ENCODE measurements around the gene BATF3.

BATF3 gene

GRCh38 chr1:212703991-212704564 lies 4.4 kb upstream of the BATF3 start:
- no peak for DNase-seq

GRCh38 chr1:212702672-212703071 lies 3.0 kb upstream of the BATF3 start:
- DNase-seq, result no peak

GRCh38 chr1:212701910-212702309 lies 2.3 kb upstream of the BATF3 start:
- no peak for DNase-seq

- DNase-seq, result no peak
Measured at GRCh38 chr1:212700892-212701819, 1.5 kb upstream of the BATF3 start.

DNA sequence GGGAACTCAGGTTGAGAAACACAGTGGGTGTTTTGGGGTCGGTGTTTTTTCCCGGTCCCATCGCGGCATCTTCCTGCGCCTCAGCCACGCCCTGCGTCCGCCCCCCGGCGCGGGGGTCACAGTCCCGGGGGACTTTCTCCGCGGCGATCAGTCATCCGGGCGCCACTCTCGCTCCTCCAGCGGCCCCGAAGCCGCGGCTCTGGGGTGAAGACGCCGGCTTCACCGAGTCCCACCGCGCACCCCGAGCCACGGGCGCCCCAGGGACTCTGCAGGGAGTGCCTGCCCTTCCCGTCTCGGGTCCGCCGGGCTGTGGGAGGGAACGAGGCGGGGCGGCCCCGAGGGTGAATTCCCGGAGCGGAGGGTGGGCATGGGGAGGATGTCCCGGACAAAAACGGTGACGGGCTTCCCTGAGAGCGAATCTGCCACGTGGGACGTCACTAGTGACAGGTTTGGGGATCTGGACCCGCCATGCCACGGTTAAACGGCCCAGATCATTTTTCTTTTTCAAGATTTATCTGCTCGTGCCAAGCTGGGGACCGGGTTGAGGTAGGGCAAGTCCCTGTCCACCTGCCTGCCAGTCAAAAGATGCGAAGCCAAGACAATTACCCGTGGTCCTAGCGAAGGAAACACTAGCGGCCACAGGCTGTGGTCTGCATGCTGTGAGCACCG lies 717 bp upstream of the BATF3 start:
- DNase-seq, result peak; percentile 43

DNA sequence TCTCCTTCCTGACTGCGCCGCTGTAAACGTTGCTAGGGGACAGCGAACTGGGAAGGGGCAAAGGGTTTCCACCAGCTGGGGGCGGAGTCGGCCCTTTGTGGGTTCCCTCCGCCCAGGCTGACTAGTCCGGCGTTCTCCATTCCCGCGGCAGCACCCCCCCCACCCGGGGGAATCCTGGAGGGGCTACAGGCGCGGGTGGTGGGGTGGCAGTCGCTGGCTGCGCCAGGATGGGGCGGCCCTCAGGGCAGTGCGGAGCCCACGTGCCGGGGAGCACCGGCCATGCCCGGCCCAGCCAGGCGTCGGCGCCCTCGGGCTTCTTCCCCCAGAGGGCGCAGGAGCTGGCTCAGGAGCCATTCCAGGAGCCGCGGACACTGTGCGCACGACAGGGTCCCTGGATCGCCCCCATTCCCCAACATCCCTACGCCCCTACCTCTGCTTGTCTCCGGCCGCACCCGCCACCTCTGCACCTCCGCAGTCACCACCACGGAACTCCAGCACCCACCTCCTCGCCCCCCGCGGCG lies 476 bp downstream of the BATF3 start:
- DNase-seq, result peak; percentile 29

- DNase-seq, result no peak
Measured at GRCh38 chr1:212698467-212699103, 1.1 kb downstream of the BATF3 start.

DNA sequence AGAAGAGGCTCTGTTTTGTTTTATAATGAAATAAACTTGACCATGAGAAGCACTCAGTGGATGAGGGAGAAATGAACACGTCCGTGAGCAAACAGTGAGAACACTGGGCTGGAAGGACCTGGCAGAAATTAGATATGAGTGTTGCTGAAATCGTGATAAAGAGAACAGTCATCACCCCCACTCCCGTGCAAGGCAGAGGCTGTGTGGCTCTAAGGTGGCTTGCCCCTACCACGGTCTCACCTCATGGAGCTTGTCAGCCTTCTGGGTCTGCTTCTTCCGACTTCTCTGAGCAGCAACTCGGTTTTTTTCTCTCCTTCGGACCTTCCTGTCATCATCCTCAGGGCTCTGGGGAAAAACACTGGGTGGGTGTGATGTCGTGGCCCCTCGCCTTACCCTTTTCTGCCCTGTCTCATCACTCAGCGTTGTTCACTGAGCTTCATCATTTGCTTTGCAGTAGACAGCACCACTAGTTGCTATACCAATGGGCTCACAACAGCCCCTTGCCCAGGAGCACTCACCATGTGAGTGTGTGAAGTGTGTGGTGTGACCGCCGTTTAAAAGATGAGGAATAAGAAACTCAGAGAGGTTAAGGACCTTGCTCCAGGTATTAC lies 2.8 kb downstream of the BATF3 start:
- DNase-seq, result no peak

- DNase-seq, result no peak
Measured at GRCh38 chr1:212692774-212693644, 6.6 kb downstream of the BATF3 start.

GRCh38 chr1:212691561-212692071 lies 8.0 kb downstream of the BATF3 start:
- DNase-seq, result no peak

DNA sequence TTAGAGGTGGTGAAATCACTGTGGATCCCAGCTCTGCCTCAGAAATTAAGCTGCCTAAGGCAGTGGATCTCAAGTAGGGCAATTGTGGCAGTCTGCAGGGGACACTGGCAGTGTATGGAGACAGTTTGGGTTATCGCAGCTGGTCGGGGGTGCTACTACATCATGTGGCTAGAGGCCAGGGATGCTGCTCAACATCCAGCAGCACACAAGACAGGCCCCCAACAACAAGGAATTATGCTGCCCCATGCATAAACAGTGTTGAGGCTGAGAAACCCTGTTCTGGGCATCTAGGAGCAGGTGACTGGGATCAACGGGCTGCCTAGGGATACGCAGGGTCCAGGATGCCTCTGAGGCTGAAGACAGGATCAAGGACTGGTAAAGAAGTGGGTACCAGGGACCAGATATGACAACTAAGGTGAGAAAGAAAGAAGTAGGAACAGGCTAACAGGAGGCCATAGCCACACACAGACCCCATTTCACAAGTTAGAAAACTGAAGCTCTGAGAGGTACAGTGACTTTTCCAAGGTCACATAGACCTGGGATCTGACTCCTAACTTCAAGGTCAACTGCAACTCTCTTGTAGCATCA lies 8.7 kb downstream of the BATF3 start:
- DNase-seq, result no peak

DNA sequence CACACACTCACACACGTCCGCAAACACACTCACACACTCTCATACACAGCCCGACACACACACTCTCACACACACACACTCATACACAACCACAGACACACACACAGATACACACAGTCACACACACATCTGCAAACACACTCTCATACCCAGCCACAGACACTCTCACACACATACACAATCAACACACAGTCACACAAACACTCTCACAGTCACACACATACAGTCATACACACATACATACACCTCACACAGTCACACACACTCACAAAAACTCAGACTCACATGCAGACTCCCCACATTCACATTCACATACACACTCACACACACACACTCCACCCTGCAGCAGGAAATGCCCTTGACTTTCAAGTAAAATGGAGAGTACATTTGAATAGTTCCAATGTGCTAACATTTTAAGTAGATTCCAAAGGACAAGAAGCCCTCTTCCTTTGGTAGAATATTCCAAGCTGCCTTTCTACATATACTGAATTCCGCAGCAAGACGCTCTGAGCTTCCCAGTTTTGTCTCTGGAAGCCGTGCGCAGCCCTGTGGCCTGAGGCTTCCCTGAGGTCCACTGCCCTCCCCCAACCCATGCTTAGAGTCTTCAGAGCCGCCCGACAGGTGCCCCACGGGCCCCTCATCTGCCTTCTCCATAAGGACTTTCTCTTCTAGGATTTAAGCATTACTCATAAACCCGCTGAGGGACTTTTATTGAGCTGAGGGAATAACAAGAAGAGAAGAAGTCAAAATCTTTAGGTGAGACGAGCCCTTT lies 9.7 kb downstream of the BATF3 start:
- DNase-seq, result no peak

GRCh38 chr1:212689196-212689725 lies 10.4 kb downstream of the BATF3 start:
- DNase-seq, result no peak

- DNase-seq, result no peak
Measured at GRCh38 chr1:212688341-212689047, 11.1 kb downstream of the BATF3 start.

DNA sequence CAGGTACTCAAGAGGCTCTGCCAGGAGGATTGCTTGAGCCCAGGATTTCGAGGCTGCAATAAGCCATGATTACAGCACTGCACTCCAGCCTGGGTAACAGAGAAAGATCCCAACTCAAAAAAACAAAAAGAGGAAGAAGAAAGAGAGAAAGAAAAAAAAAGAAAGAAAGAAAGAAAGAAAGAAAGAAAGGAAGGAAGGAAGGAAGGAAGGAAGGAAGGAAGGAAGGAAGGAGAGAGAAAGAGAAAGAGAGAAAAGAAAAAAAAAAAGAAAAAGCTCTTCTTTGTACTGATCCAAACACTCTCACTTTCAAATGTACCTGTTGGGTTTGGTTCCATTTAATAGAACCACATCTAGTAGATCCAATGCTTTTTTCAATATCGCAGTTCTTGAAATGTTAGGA lies 11.8 kb downstream of the BATF3 start:
- no peak for DNase-seq

DNA sequence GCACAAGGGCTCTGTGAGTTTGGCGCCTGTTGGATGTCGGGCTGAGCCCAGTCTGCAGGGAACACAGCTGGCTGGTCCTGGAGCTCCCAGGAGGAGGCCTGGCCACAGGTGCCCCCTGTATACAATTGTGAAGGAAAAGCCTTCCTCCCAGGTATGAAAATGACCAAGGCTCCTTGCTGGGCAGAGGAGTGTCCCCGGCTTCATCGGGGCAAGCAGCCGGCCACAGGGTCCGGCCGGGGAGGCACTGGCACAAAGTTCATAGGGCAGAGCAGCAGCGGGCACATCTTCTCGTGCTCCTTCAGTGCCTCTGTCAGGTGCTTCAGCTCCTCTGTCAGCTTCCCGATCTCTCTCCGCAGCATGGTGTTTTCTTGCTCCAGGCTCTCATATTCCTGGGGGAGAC lies 13.0 kb downstream of the BATF3 start:
- DNase-seq, result no peak

- no peak for DNase-seq
Measured at GRCh38 chr1:212686069-212686468, 13.6 kb downstream of the BATF3 start.

GRCh38 chr1:212685429-212685828 lies 14.2 kb downstream of the BATF3 start:
- no peak for DNase-seq

DNA sequence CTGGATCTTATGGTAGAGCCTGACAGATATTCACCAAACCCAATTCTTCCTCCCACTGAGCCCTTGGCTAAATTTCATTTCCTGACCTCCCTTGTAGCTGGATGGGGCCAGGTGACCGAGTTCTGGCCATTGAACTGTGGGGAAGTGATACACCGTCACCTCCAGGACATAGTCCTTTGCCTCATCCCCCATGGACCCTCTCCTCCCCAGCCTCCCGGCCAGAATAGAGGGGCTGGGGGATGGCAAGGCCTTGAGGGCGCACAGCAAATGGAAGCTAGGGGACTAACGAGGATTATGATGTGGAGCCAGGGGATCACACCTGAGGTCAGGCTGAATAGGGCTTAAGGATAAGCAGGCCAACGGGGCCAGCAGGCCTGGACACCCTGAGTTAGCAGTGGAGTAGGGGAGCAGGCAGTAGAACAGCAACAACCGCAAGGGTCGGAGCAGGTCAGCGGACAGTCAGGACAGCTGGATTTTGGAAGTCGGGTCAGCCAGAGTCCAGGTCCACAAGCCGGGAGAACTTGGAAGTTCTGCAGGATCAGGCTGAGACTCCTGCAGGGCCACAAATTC lies 15.0 kb downstream of the BATF3 start:
- DNase-seq, result no peak
